Mucosa of gallbladder (tissue), 1 donor: ENCODE data around the gene STAB1. TPM values are rescaled to one million over a fixed set of nuclear protein-coding genes. Genes with fewer than 3 reads are reported as not detected.
"Not testable (repeated sequence)": the region's sequence is repeated elsewhere in the genome, so short reads cannot be mapped to it uniquely, and the experiment has no call there.

ENCODE experiments used
- DNase-seq: peaks from one replicate; pipeline ENCODE4 v3.0.0-alpha.2; 2020; ENCODE audit warnings: low spot score
- total RNA-seq: library from RNA; stranded (reverse); gene quantifications from one replicate; pipeline ENCODE4 v1.2.1, GENCODE V29; 2021
- donor health status: DM: no; HTN: no; CAD: no.

STAB1 gene
- total RNA-seq, 1 donor from 2014 or later: 222 TPM

- DNase-seq: no peak
Observed at GRCh38 chr3:52523386-52524257, 28.5 kb downstream of the STAB1 start.

DNA sequence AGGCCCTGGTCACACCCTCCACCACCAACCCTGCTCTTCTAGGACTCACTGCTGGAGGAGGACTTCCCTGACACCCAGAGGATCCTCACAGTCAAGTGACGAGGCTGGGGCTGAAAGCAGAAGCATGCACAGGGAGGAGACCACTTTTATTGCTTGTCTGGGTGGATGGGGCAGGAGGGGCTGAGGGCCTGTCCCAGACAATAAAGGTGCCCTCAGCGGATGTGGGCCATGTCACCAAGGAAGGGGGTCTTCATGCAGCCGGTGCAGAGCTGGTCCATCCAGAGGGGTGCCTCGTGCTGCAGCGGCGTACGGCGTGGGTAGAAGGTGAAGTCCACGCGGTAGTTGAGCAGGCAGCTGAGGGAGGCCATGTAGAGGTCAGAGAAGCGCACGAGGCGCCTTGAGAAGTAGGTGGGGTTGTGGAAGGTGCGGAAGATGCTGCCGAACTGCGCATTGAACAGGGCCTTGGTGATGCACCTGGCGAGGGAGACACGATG, 29.2 kb downstream of the STAB1 start:
- no peak for DNase-seq

GRCh38 chr3:52524752-52525679, 29.9 kb downstream of the STAB1 start:
- DNase-seq: no peak

DNA sequence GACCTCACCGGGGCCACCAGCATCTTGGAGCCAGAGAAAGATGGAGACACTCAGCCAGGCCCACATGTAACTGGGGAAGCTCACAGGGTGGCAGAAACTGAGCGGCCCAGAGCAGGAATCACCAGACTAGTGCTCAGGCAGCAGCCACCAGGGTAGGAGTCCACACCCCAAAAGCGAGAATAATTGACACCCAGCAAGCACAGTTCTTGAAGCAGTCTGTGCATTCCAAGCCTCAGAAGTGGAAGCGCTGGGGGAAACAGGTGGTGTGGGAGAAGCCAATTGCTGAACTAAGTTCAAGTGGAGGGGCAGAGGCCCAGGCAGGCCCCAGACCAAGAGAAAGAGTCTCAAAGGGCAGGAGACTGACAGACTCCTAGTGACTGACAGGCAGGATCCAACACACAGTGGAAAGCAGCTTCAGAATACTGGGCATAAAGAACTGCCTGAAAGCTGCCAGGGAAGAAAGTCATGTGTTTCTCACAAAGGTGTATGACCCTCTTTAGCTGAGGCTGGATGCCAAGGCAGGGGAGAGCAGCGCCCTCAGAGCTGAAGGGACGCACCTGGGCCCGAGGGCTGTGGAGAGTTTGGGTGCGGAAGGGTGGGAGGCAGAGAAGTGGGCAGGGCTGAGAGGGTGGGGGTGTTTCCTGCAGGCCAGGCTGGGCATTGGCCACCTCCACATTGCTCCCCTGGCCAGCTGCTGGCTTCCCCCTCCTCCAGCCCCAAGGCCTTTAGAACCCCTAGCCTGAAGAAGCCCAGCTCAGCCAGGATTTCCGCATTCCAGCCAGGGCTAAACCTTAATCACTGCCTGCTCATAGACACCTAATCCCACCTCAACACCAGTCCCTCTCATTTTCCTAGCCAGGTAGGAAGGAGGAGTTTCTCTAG, 30.8 kb downstream of the STAB1 start:
- DNase-seq: no peak

DNA sequence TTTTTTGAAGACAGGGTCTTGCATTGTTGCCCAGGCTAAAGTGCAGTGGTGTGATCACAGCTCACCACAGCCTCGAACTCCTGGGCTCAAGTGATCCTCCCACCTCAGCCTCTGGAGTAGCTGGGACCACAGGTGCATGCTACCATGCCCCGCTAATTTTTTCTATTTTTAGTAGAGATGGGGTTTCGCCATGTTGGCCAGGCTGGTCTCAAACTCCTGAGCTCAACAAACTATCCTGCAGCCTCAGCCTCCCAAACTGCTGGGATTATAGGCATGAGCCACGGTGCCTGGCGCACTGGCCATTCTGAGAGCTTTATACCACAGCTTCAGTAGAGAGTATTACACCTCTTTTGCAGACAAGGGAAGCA, 31.5 kb downstream of the STAB1 start:
- DNase-seq: not testable (repeated sequence)

DNA sequence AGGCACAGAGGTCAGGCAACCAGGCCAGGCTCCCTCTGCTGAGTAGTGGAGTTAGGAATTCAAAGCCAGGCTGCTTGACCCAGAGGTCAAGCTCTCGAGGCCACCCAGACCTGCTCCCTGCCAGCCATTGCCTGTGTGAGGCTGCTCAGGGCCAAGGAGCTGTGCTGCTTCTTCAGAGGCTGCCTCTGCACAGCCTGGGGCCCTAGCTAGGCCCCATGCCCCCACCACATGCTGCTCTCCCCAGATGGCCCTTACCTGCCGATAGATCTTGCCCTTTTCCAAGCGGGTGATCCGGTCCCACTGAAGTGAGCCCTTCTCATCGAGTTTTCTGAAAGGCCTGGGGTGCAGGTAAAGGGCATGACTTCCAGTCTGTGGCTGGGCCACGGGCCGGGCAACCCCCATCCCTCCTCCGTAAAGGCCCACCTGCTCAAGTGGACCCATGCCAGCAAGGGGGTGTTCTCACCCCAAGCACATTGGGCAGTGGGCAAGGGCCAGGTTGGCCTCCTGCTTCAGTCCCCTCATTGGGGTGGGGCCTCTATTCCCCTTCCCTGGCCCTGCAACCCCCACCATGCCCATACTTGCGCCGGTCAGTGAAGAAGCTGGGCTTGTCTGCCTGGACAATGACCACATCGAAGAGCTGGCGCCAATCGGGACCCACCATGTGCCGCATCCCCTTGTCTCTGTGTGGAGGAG, 32.0 kb downstream of the STAB1 start:
- no peak for DNase-seq

DNA sequence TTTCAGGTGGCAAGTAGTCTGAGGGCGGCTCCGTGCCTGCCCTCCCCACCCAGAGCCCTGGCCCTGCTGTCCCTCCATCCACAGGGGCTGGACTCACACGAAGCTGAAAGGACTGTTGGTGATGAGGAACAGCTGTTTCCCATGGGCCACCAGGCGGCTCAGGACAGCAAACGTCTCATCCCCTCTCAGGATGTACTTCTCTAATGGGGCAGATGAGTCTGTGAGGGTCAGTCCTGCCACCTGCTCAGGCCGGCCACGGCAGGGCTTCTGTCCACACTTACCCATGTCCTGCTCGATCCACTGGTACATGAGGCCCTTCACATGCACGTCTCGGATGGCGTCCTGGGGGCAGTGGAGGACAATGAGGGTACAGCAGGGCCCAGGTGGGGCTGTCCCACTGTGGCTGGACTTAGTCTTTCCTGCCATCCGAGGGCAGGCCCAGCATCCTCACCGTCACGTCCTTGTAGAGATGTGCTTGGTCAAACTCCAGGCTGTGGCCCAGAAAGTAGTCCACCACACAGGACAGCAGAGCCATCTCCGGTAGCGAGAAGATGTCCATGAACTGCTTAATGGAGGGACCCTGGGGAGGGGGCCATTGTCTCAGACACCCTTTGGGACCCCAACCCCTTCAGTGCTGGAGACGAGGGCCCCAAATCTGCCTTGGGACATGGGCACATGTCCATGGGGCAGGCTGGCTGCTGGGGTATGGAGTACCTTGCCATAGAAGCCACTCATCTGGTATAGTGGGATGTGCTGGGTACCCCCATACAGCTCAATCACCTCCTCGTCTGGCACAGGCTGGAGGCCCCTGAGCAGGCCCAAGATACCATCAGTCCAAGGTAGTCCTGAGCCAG, 32.8 kb downstream of the STAB1 start:
- no peak for DNase-seq

- no peak for DNase-seq
Observed at GRCh38 chr3:52528586-52529375, 33.6 kb downstream of the STAB1 start.

- DNase-seq: no peak
Observed at GRCh38 chr3:52529376-52530333, 34.5 kb downstream of the STAB1 start.

- no peak for DNase-seq
Observed at GRCh38 chr3:52530918-52531826, 36.0 kb downstream of the STAB1 start.

DNA sequence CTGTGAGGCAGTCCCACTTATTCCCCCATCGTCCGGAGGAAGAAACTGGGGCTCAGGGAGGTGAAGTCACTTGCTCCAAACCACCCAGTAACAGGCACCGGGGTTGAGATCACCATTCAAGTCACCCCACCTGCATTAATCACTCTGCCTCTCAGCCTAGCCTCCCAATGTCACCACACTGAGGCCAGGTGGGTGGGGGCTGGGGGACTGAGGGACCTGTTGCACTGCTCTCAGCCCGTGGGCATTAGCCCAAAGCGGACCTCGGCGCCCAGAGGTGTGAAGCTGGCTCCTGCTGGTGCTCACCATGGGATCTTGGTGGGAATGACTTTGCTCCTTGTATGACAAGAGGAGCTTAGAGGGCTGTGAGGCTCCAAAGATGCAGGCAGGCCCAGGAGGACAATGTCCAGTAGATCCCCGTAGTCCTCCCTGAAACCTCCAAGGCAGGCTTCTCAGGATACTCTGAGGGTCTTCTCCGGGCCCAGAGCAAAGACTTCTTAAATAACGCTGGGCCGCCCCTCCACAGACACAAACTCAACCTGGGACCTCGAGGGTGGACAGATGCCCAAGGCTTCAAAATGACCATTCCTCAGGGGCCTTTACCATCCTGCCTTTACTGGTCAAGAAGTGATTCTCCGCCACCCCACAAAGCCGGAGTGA, 36.9 kb downstream of the STAB1 start:
- DNase-seq: no peak

DNA sequence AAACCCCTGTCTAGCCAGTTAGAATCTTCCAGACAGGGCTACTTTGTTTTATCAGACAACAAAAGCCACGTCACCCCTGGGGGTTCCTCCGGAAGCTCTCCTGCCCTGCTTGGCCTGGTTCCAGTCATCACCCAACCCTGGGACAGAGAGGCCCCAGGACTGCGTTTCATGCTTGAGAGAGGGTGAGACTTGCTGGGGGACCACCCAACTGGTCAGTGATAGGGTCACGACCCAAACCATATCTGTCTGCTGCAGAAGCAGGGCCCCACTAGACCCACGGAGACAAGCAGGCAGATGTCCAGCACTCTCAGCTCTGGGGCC, 37.3 kb downstream of the STAB1 start:
- no peak for DNase-seq

DNA sequence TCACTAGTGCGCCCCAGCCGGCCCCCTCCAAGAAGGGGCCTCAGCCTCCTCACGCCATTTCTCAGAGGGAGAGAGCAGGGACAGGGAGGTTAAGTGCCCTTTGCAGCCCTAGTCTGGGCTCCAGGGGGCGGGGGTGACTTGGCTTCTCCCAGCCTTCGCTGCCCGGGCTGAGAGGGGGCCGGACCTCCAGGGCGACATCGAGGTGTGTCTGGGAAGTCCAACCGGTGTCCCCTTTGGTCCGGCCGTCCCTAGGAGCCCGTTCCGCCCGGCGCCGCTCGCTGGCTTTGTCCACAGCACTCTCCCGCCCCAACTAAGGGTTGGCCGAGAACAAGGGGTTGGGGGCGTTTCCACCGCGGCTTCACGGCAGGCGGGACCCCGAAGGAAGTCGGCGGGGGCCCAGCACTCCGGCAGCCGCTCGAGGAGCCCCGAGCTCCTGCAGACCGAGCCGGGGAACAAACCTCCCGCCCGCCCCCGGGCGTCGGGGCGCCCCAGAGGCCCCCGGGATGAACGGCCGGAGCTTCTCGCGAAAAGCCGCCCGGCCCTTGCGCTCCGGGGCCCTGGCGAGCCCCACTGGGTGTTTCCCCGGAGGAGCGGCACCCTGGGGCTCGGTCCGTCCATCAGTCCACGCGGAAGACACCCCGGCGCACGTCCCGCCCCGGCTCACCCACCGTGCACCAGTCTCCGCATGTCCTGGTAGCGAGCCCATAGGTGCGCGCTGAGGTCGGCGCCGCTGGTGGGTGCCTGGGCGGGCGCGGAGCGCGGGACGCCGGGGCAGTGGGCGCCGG, 37.9 kb downstream of the STAB1 start:
- no peak for DNase-seq

DNA sequence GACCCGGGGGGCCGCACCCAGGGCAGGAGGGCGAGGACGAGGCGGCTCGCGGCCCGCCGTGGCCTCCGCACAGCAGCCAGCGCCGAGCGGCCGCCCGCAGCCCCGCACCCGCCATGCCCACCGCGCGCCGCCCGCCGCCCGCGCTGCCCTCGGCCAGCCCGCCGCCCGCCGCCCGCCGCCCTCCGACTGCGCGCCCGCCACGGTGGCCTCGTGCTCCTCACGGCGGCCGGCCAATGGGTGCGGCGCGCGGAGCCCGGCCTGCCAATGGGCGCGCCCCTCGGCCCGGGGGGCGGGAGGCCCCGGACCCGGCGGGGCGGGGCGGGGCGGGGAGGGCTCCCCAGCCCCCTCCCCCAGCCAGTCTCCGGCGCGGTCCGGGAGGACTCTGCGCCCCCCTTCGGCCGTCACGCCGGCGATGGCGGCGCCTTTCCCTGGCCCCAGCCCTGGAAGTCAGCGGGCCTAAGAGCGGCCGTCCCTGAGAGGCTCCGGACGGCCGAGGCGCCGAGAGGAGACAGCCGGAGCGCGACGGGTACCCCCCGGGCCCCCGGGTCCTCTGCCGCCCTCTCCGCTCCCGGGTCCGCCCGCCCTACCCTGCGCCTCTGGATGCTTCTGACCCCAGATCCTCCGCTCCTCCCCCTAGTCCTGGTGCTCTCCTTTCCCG, 38.6 kb downstream of the STAB1 start, which contains the start of gene NT5DC2:
Gene NT5DC2, minus strand, starts transcription at position 235 of the 658 bp plus-strand sequence. Its CDS starts 120 bp downstream, at position 115.
- DNase-seq: peak; percentile 44
